ENCODE measurements around the gene HCN2.

The HCN2 gene

GRCh38 chr19:588741-589692 is 664 bp upstream of the HCN2 start:
- Histone ChIP-seq H4K8ac (ENCODE audit: low read depth, low read length) (no peak overlapping the region), H3K14ac (ENCODE audit: low read length) (peak overlapping the region; percentile 31), H3K79me1 (ENCODE audit: low read depth, low read length) (peaks cover 9% of the 10 kb centered on the region), H2BK5ac (ENCODE audit: low read length) (peak overlapping the region; percentile 13), H3K9me3 (replicated peaks in 1 of 2; ENCODE audit: control insufficient read depth in 2 of 2, insufficient read depth in 1 of 2, low read depth in 1 of 2, low read length in 2 of 2) (peaks cover 0 to 1% of the 10 kb centered on the region in 2 donors), H2BK15ac (ENCODE audit: low read length) (peak overlapping the region; percentile 37), H3K4me1 (ENCODE audit: control insufficient read depth in 2 of 2, insufficient read depth in 1 of 2, low read depth in 1 of 2, low read length in 2 of 2) (peaks cover 5 to 7% of the 10 kb centered on the region in 2 donors), H3K27me3 (ENCODE audit: control insufficient read depth in 3 of 3, insufficient read depth in 3 of 3, low read depth in 1 of 3, low read length in 3 of 3) (peaks cover 26 to 52% (median 49%) of the 10 kb centered on the region in 3 experiments), H2BK120ac (ENCODE audit: low read depth, low read length) (no peak overlapping the region), H3K27ac (replicated peaks; ENCODE audit: low read length) (no peak overlapping the region), H3K36me3 (replicated peaks in 1 of 2; ENCODE audit: control insufficient read depth in 2 of 2, insufficient read depth in 2 of 2, low read length in 2 of 2) (no peaks in the 10 kb centered on the region), H2AK5ac (ENCODE audit: low read depth, low read length) (peak overlapping the region; percentile 81), H3K18ac (ENCODE audit: low read length) (peak overlapping the region; percentile 78), H2AFZ (ENCODE audit: low read length) (peak overlapping the region; percentile 53), H3K4me3 (ENCODE audit: low read length in 2 of 2) (peak overlapping the region in 1 of 2 donors; percentile 9), H3K4me2 (ENCODE audit: insufficient read depth, low read length, poor library complexity, severe bottlenecking) (peak overlapping the region; percentile 45), H4K91ac (ENCODE audit: low read depth, low read length, poor library complexity) (no peak overlapping the region), H2BK12ac (ENCODE audit: low read length) (peak overlapping the region; percentile 58), H3K4ac (ENCODE audit: low read length) (peak overlapping the region; percentile 53), H3K9ac (ENCODE audit: low read depth, low read length, poor library complexity) (peak overlapping the region; percentile 81), H3K23ac (ENCODE audit: low read depth, low read length, poor library complexity) (peak overlapping the region; percentile 93)
- DNase-seq (ENCODE audit: low spot score): no peak
- WGBS, 2 donors (ENCODE audit: extremely low coverage in 2 of 2, insufficient read length in 2 of 2, insufficient replicate concordance in 1 of 2): no CpG with 5 or more reads among the region's 54 CpGs

- no peak overlapping the region for H4K8ac ChIP-seq (ENCODE audit: low read depth, low read length)
- H3K14ac ChIP-seq (ENCODE audit: low read length): no peak overlapping the region
- H3K9ac ChIP-seq (ENCODE audit: low read depth, low read length, poor library complexity): no peak overlapping the region
- peaks cover 6% of the 10 kb centered on the region for H3K79me1 ChIP-seq (ENCODE audit: low read depth, low read length)
- no peak overlapping the region for H3K18ac ChIP-seq (ENCODE audit: low read length)
- H4K91ac ChIP-seq (ENCODE audit: low read depth, low read length, poor library complexity): no peak overlapping the region
- no peak for DNase-seq (ENCODE audit: low spot score)
- H2BK5ac ChIP-seq (ENCODE audit: low read length): no peak overlapping the region
- H3K36me3 ChIP-seq (replicated peaks in 1 of 2; ENCODE audit: control insufficient read depth in 2 of 2, insufficient read depth in 2 of 2, low read length in 2 of 2): no peaks in the 10 kb centered on the region
- H2BK15ac ChIP-seq (ENCODE audit: low read length): no peak overlapping the region
- peaks cover 0 to 1% of the 10 kb centered on the region in 2 donors for H3K9me3 ChIP-seq (replicated peaks in 1 of 2; ENCODE audit: control insufficient read depth in 2 of 2, insufficient read depth in 1 of 2, low read depth in 1 of 2, low read length in 2 of 2)
- no peak overlapping the region for H3K4ac ChIP-seq (ENCODE audit: low read length)
- no peak overlapping the region for H2AK5ac ChIP-seq (ENCODE audit: low read depth, low read length)
- H3K27me3 ChIP-seq (ENCODE audit: control insufficient read depth in 3 of 3, insufficient read depth in 3 of 3, low read depth in 1 of 3, low read length in 3 of 3): peaks cover 26 to 66% (median 49%) of the 10 kb centered on the region in 3 experiments
- no peak overlapping the region for H3K23ac ChIP-seq (ENCODE audit: low read depth, low read length, poor library complexity)
- H2BK12ac ChIP-seq (ENCODE audit: low read length): no peak overlapping the region
- peak overlapping the region; percentile 40 for H2AFZ ChIP-seq (ENCODE audit: low read length)
- H2BK120ac ChIP-seq (ENCODE audit: low read depth, low read length): no peak overlapping the region
- no peak overlapping the region for H3K27ac ChIP-seq (replicated peaks; ENCODE audit: low read length)
- H3K4me1 ChIP-seq (ENCODE audit: control insufficient read depth in 2 of 2, insufficient read depth in 1 of 2, low read depth in 1 of 2, low read length in 2 of 2): peaks cover 5% of the 10 kb centered on the region in 2 donors
- peak overlapping the region in 1 of 2 donors; percentile 34 for H3K4me3 ChIP-seq (ENCODE audit: low read length in 2 of 2)
- H3K4me2 ChIP-seq (ENCODE audit: insufficient read depth, low read length, poor library complexity, severe bottlenecking): peak overlapping the region; percentile 54
- no CpG with 5 or more reads among the region's 50 CpGs for WGBS, 2 donors (ENCODE audit: extremely low coverage in 2 of 2, insufficient read length in 2 of 2, insufficient replicate concordance in 1 of 2)
These were observed 690 bp downstream of the HCN2 start for GRCh38 chr19:590396-590745.

- Histone ChIP-seq H3K4ac (ENCODE audit: low read length) (no peak overlapping the region), H3K14ac (ENCODE audit: low read length) (peak overlapping the region; percentile 21), H3K4me2 (ENCODE audit: insufficient read depth, low read length, poor library complexity, severe bottlenecking) (no peak overlapping the region), H3K4me3 (ENCODE audit: low read length in 2 of 2) (no peak overlapping the region), H2BK5ac (ENCODE audit: low read length) (no peak overlapping the region), H3K4me1 (ENCODE audit: control insufficient read depth in 2 of 2, insufficient read depth in 1 of 2, low read depth in 1 of 2, low read length in 2 of 2) (peaks cover 5% of the 10 kb centered on the region in 2 donors), H2BK15ac (ENCODE audit: low read length) (no peak overlapping the region), H2BK120ac (ENCODE audit: low read depth, low read length) (no peak overlapping the region), H3K18ac (ENCODE audit: low read length) (no peak overlapping the region), H2BK12ac (ENCODE audit: low read length) (no peak overlapping the region), H3K9me3 (replicated peaks in 1 of 2; ENCODE audit: control insufficient read depth in 2 of 2, insufficient read depth in 1 of 2, low read depth in 1 of 2, low read length in 2 of 2) (peaks cover 0 to 1% of the 10 kb centered on the region in 2 donors), H3K27me3 (ENCODE audit: control insufficient read depth in 3 of 3, insufficient read depth in 3 of 3, low read depth in 1 of 3, low read length in 3 of 3) (peaks cover 26 to 69% (median 49%) of the 10 kb centered on the region in 3 experiments), H3K79me1 (ENCODE audit: low read depth, low read length) (peaks cover 6% of the 10 kb centered on the region), H2AFZ (ENCODE audit: low read length) (no peak overlapping the region), H3K36me3 (replicated peaks in 1 of 2; ENCODE audit: control insufficient read depth in 2 of 2, insufficient read depth in 2 of 2, low read length in 2 of 2) (no peaks in the 10 kb centered on the region), H3K27ac (replicated peaks; ENCODE audit: low read length) (no peak overlapping the region), H3K9ac (ENCODE audit: low read depth, low read length, poor library complexity) (no peak overlapping the region), H2AK5ac (ENCODE audit: low read depth, low read length) (no peak overlapping the region), H3K23ac (ENCODE audit: low read depth, low read length, poor library complexity) (peak overlapping the region; percentile 91), H4K91ac (ENCODE audit: low read depth, low read length, poor library complexity) (no peak overlapping the region), H4K8ac (ENCODE audit: low read depth, low read length) (no peak overlapping the region)
- whole genome bisulfite sequencing, 2 donors (ENCODE audit: extremely low coverage in 2 of 2, insufficient read length in 2 of 2, insufficient replicate concordance in 1 of 2): no CpG with 5 or more reads among the region's 41 CpGs
- DNase-seq (ENCODE audit: low spot score): no peak
These were observed 1.0 kb downstream of the HCN2 start for GRCh38 chr19:590750-591098.
